ENCODE results near the gene CTF1. TPM values are rescaled to one million over a fixed set of nuclear protein-coding genes. Genes with fewer than 3 reads are reported as not detected.

The CTF1 gene
- total and polyA plus RNA-seq, 7 donors: 0.46 to 6.9 (median 3.6) TPM

DNA sequence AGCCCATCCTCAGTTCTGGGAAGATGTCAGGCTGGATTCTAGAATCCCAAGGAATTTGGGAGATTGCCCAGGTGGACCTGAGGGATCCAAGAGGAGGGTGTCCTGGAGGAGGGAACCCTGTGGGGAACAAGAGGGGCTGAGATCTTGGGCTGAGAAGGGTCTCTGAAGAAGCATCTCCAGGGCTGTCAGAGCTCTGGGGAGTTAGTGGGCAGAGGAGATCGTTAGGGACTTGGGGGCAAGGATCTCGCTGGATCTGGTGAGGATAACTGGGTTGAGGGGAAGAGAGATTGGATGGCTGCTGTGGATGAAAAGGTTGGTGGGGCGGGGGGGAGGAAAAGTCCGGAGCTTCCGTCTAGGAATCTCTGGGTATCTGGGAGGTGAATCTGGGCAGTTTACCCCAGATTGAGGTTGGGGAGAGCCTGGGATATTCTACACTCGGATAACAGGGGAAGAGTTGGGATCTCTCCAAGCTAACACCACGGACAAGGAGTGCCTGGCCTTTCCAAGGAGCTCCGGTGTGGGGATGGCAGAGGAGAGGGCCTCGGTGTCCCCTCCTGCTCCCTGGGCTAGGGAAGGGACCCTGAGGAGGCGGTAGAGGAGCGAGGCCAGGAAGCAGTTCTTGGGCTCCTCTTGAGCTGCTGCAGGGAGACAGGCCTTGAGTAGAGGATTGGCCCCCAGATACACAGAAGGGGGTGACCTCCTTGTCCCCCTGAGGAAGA is 28.7 kb downstream of the CTF1 start:
- DNase-seq: no peak
- peaks cover 0 to 15% (median under 1%) of the 10 kb centered on the region in 4 donors for H3K36me3 ChIP-seq
- no peaks in the 10 kb centered on the region for H3K27me3 ChIP-seq
- peaks cover 0 to 40% (median 37%) of the 10 kb centered on the region in 4 donors for H3K4me1 ChIP-seq
- peak overlapping the region in 3 of 4 donors; percentile 69 to 90 (median 90) for H3K4me3 ChIP-seq
- intact Hi-C loops (cut with DNase I): loop anchor here (2.0 to 10.0 kb wide), 2 partner anchors 24 to 270 kb away; partner anchors contain the start of genes FBRS, ORAI3 and PRR14
- WGBS, 2 donors: 81 to 83% methylated on average over 11 of the region's 11 CpGs
- TF ChIP-seq POLR2AphosphoS5 (IDR thresholded peaks at IDR 0.05) (no peak), POLR2A (IDR thresholded peaks at IDR 0.05) (no peak), CTCF (IDR thresholded peaks at IDR 0.05) (no peak), EP300 (IDR thresholded peaks at IDR 0.05) (no peak)
- peak overlapping the region; percentile 87 to 95 (median 92) for H3K27ac ChIP-seq
- no peaks in the 10 kb centered on the region for H3K9me3 ChIP-seq

- Histone ChIP-seq H3K4me1 (peaks cover 0 to 40% (median 37%) of the 10 kb centered on the region in 4 donors), H3K27ac (peak overlapping the region in 3 of 4 donors; percentile 20 to 94 (median 91))
These were observed 29.2 kb downstream of the CTF1 start for GRCh38 chr16:30925632-30925987.

GRCh38 chr16:30925995-30926811 is 29.8 kb downstream of the CTF1 start:
- intact Hi-C loops (cut with DNase I): loop anchor here (2.0 to 10.0 kb wide), 2 partner anchors 23 to 271 kb away; partner anchors contain the start of genes FBRS, ORAI3 and PRR14
- no peak for DNase-seq
- 76 to 80% methylated on average over 10 of the region's 10 CpGs for WGBS, 2 donors
- TF ChIP-seq EP300 (IDR thresholded peaks at IDR 0.05): no peak
- no peak for TF ChIP-seq POLR2AphosphoS5 (IDR thresholded peaks at IDR 0.05)
- no peak for TF ChIP-seq POLR2A (IDR thresholded peaks at IDR 0.05)
- TF ChIP-seq CTCF (IDR thresholded peaks at IDR 0.05): no peak
- no peak overlapping the region for H3K27ac ChIP-seq
- peaks cover 0 to 38% (median 36%) of the 10 kb centered on the region in 4 donors for H3K4me1 ChIP-seq
- peaks cover 0 to 25% (median 12%) of the 10 kb centered on the region in 4 donors for H3K36me3 ChIP-seq
- H3K9me3 ChIP-seq: no peaks in the 10 kb centered on the region
- no peak overlapping the region for H3K4me3 ChIP-seq
- H3K27me3 ChIP-seq: no peaks in the 10 kb centered on the region

More at GRCh38 chr16:30925632-30925987, 29.2 kb downstream of the CTF1 start:
- TF ChIP-seq POLR2A (IDR thresholded peaks at IDR 0.05) (no peak), EP300 (IDR thresholded peaks at IDR 0.05) (no peak), CTCF (IDR thresholded peaks at IDR 0.05) (no peak)
- Histone ChIP-seq H3K27me3 (no peaks in the 10 kb centered on the region), H3K9me3 (no peaks in the 10 kb centered on the region), H3K4me3 (no peak overlapping the region), H3K36me3 (peaks cover 0 to 21% (median 6%) of the 10 kb centered on the region in 4 donors)
- 94 to 96% methylated on average over 26 of the region's 26 CpGs for WGBS, 2 donors
- intact Hi-C loops (cut with DNase I): loop anchor here (2.0 to 10.0 kb wide), 2 partner anchors 23 to 271 kb away; partner anchors contain the start of genes FBRS, ORAI3 and PRR14
- no peak for DNase-seq

DNA sequence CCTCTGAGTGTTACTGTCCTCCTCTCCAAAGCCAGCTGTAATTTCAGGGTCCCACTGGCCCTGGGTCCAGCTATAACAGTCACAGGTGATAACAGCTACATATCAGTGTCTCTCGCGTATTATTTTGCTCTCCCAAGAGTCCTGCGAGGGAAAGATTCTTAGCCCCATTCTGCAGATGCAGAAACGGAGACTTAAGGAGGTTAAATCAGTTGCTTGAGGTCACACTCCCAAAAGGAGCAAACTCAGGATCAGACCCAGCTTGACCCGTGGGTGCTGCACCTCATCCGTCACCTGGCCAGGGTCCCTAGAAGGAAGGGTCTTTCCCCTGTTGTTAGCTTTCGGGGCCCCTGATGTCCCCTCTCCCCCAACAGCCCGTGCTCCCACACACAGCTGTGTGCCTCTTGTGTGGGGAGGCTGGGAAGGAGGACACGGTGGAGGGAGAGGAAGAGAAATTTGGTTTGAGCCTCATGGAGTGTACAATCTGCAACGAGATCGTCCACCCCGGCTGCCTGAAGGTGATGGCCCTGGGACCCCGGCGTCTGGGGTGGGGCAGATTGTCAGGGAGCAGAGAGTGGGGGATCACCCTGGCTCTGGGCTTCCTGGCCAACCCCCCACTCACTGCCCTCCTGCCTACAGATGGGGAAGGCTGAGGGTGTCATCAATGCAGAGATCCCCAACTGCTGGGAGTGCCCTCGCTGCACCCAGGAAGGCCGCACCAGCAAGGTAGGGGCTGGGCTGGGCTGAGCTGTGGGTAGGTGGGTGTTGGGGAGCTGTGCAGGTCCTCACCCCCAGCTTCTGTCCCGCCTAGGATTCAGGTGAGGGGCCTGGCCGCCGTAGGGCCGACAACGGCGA is 30.7 kb downstream of the CTF1 start:
- intact Hi-C loops (cut with DNase I): loop anchor here (10.0 kb wide), 1 partner anchor 272 kb away; the partner anchor contains the start of genes FBRS and PRR14
- H3K36me3 ChIP-seq: peaks cover 0 to 28% (median 16%) of the 10 kb centered on the region in 4 donors
- H3K9me3 ChIP-seq: no peaks in the 10 kb centered on the region
- H3K4me3 ChIP-seq: no peak overlapping the region
- no peak for DNase-seq
- peaks cover 0 to 31% (median 28%) of the 10 kb centered on the region in 4 donors for H3K4me1 ChIP-seq
- TF ChIP-seq POLR2A (IDR thresholded peaks at IDR 0.05) (no peak), POLR2AphosphoS5 (IDR thresholded peaks at IDR 0.05) (no peak), CTCF (IDR thresholded peaks at IDR 0.05) (no peak), EP300 (IDR thresholded peaks at IDR 0.05) (no peak)
- H3K27me3 ChIP-seq: no peaks in the 10 kb centered on the region
- H3K27ac ChIP-seq: peak overlapping the region in 3 of 4 donors; percentile 40 to 61 (median 55)
- WGBS, 2 donors: 94 to 96% methylated on average over 22 of the region's 22 CpGs

All from sigmoid colon (tissue), 7 donors.